ENCODE results near the gene PPP3R1. TPM values are rescaled to one million over a fixed set of nuclear protein-coding genes. Genes with fewer than 3 reads are reported as not detected.
"Not testable (repeated sequence)": the region's sequence is repeated elsewhere in the genome, so short reads cannot be mapped to it uniquely, and the experiment has no call there.

The PPP3R1 gene
- total RNA-seq, 8 experiments from 2014 or later = 26.4 to 55.1 (median 39.6) TPM

- WGBS, 10 experiments = 31 to 100% (median 60%) methylated on average over 1 to 3 of the region's 3 CpGs; no CpG with 5 or more reads in 1 of the 10 experiments
- in situ Hi-C loops (cut with MboI; ENCODE audit: low pct_unique_long_range_greater_than_20kb in 2 of 9, low sequenced_read_pairs in 9 of 9, unreplicated experiment in 9 of 9) = no loop called here
- ATAC-seq (replicated peaks in 6 of 8) = peak in 7 of 8 experiments; percentile 24 to 98 (median 90)
Measured at GRCh38 chr2:68190991-68191731, 61.2 kb downstream of the PPP3R1 start.

GRCh38 chr2:68189991-68190784 is 62.1 kb downstream of the PPP3R1 start:
- H3K27ac ChIP-seq = no peak overlapping the region
- H3K4me1 ChIP-seq (replicated peaks in 1 of 2) = no peaks in the 10 kb centered on the region
- H3K4me3 ChIP-seq = no peak overlapping the region
- WGBS, 10 experiments = 55 to 100% (median 89%) methylated on average over 1 to 11 of the region's 15 CpGs
- ATAC-seq (replicated peaks in 6 of 8) = no peak
- in situ Hi-C loops (cut with MboI; ENCODE audit: low pct_unique_long_range_greater_than_20kb in 2 of 9, low sequenced_read_pairs in 9 of 9, unreplicated experiment in 9 of 9) = no loop called here

More at GRCh38 chr2:68190991-68191731, 61.2 kb downstream of the PPP3R1 start:
- H3K4me3 ChIP-seq = no peak overlapping the region
- no peak overlapping the region for H3K27ac ChIP-seq
- no peaks in the 10 kb centered on the region for H3K4me1 ChIP-seq (replicated peaks in 1 of 2)

- in situ Hi-C loops (cut with MboI; ENCODE audit: low pct_unique_long_range_greater_than_20kb in 2 of 9, low sequenced_read_pairs in 9 of 9, unreplicated experiment in 9 of 9) = no loop called here
- no peak overlapping the region for H3K4me3 ChIP-seq
- ATAC-seq (replicated peaks in 6 of 8) = peak in 1 of 8 experiments; percentile 9
- H3K27ac ChIP-seq = no peak overlapping the region
- no peaks in the 10 kb centered on the region for H3K4me1 ChIP-seq (replicated peaks in 1 of 2)
- 0 to 100% (median 76%) methylated on average over 2 to 5 of the region's 5 CpGs; no CpG with 5 or more reads in 1 of the 10 experiments for WGBS, 10 experiments
Measured at GRCh38 chr2:68188831-68189230, 63.5 kb downstream of the PPP3R1 start.

- H3K27ac ChIP-seq = no peak overlapping the region
- no peaks in the 10 kb centered on the region for H3K4me1 ChIP-seq (replicated peaks in 1 of 2)
- 11 to 100% (median 83%) methylated on average over 1 of the region's 1 CpG for WGBS, 10 experiments
- ATAC-seq (replicated peaks in 6 of 8) = no peak
- in situ Hi-C loops (cut with MboI; ENCODE audit: low pct_unique_long_range_greater_than_20kb in 2 of 9, low sequenced_read_pairs in 9 of 9, unreplicated experiment in 9 of 9) = no loop called here
- H3K4me3 ChIP-seq = no peak overlapping the region
Measured at GRCh38 chr2:68187329-68187728, 65.0 kb downstream of the PPP3R1 start.

- Histone ChIP-seq H3K4me1 (replicated peaks in 1 of 2) (no peaks in the 10 kb centered on the region), H3K27ac (no peak overlapping the region), H3K4me3 (no peak overlapping the region)
- in situ Hi-C loops (cut with MboI; ENCODE audit: low pct_unique_long_range_greater_than_20kb in 2 of 9, low sequenced_read_pairs in 9 of 9, unreplicated experiment in 9 of 9) = no loop called here
- 11 to 100% (median 50%) methylated on average over 1 to 5 of the region's 5 CpGs; no CpG with 5 or more reads in 1 of the 10 experiments for WGBS, 10 experiments
- ATAC-seq (replicated peaks in 6 of 8) = peak in 1 of 8 experiments; percentile 28
Measured at GRCh38 chr2:68185541-68186164, 66.7 kb downstream of the PPP3R1 start.

- Histone ChIP-seq H3K4me1 (replicated peaks in 1 of 2) (no peaks in the 10 kb centered on the region), H3K27ac (no peak overlapping the region), H3K4me3 (no peak overlapping the region)
- ATAC-seq (replicated peaks in 6 of 8) = no peak
- in situ Hi-C loops (cut with MboI; ENCODE audit: low pct_unique_long_range_greater_than_20kb in 2 of 9, low sequenced_read_pairs in 9 of 9, unreplicated experiment in 9 of 9) = no loop called here
- 83 to 100% (median 100%) methylated on average over 1 of the region's 1 CpG; no CpG with 5 or more reads in 2 of the 10 experiments for WGBS, 10 experiments
Measured at GRCh38 chr2:68182902-68183301, 69.4 kb downstream of the PPP3R1 start.

- peak in 3 of 8 experiments; percentile 38 to 68 (median 45) for ATAC-seq (replicated peaks in 6 of 8)
- in situ Hi-C loops (cut with MboI; ENCODE audit: low pct_unique_long_range_greater_than_20kb in 2 of 9, low sequenced_read_pairs in 9 of 9, unreplicated experiment in 9 of 9) = no loop called here
- WGBS, 10 experiments = 39 to 100% (median 79%) methylated on average over 2 to 4 of the region's 4 CpGs
- no peak overlapping the region for H3K4me3 ChIP-seq
- H3K4me1 ChIP-seq (replicated peaks in 1 of 2) = no peaks in the 10 kb centered on the region
- H3K27ac ChIP-seq = no peak overlapping the region
Measured at GRCh38 chr2:68178954-68179627, 73.2 kb downstream of the PPP3R1 start.

GRCh38 chr2:68178432-68178831 is 73.9 kb downstream of the PPP3R1 start:
- in situ Hi-C loops (cut with MboI; ENCODE audit: low pct_unique_long_range_greater_than_20kb in 2 of 9, low sequenced_read_pairs in 9 of 9, unreplicated experiment in 9 of 9) = no loop called here
- Histone ChIP-seq H3K4me1 (replicated peaks in 1 of 2) (no peaks in the 10 kb centered on the region), H3K27ac (no peak overlapping the region), H3K4me3 (no peak overlapping the region)
- WGBS, 10 experiments = 86 to 100% (median 100%) methylated on average over 1 to 3 of the region's 3 CpGs
- no peak for ATAC-seq (replicated peaks in 6 of 8)

- 29 to 100% (median 65%) methylated on average over 1 to 2 of the region's 2 CpGs; no CpG with 5 or more reads in 4 of the 10 experiments for WGBS, 10 experiments
- H3K4me3 ChIP-seq = no peak overlapping the region
- ATAC-seq (replicated peaks in 6 of 8) = peak in 1 of 8 experiments; percentile 38
- no peak overlapping the region for H3K27ac ChIP-seq
- in situ Hi-C loops (cut with MboI; ENCODE audit: low pct_unique_long_range_greater_than_20kb in 2 of 9, low sequenced_read_pairs in 9 of 9, unreplicated experiment in 9 of 9) = no loop called here
- no peaks in the 10 kb centered on the region for H3K4me1 ChIP-seq (replicated peaks in 1 of 2)
Measured at GRCh38 chr2:68177541-68177940, 74.8 kb downstream of the PPP3R1 start.

GRCh38 chr2:68176657-68177056 is 75.7 kb downstream of the PPP3R1 start:
- H3K27ac ChIP-seq = no peak overlapping the region
- no peak overlapping the region for H3K4me3 ChIP-seq
- WGBS, 10 experiments = 60 to 100% (median 87%) methylated on average over 1 to 6 of the region's 7 CpGs
- no peaks in the 10 kb centered on the region for H3K4me1 ChIP-seq (replicated peaks in 1 of 2)
- no peak for ATAC-seq (replicated peaks in 6 of 8)
- in situ Hi-C loops (cut with MboI; ENCODE audit: low pct_unique_long_range_greater_than_20kb in 2 of 9, low sequenced_read_pairs in 9 of 9, unreplicated experiment in 9 of 9) = no loop called here

- ATAC-seq (replicated peaks in 6 of 8); in situ Hi-C loops (cut with MboI; ENCODE audit: low pct_unique_long_range_greater_than_20kb in 2 of 9, low sequenced_read_pairs in 9 of 9, unreplicated experiment in 9 of 9); H3K4me3 ChIP-seq; H3K4me1 ChIP-seq (replicated peaks in 1 of 2); H3K27ac ChIP-seq: not testable (repeated sequence)
- 80 to 100% (median 100%) methylated on average over 1 of the region's 4 CpGs; no CpG with 5 or more reads in 6 of the 10 experiments for WGBS, 10 experiments
Measured at GRCh38 chr2:68175210-68175609, 77.1 kb downstream of the PPP3R1 start.

- Histone ChIP-seq H3K4me3 (no peak overlapping the region), H3K4me1 (replicated peaks in 1 of 2) (no peaks in the 10 kb centered on the region), H3K27ac (no peak overlapping the region)
- no peak for ATAC-seq (replicated peaks in 6 of 8)
- 58 to 100% (median 94%) methylated on average over 1 to 7 of the region's 8 CpGs; no CpG with 5 or more reads in 1 of the 10 experiments for WGBS, 10 experiments
- in situ Hi-C loops (cut with MboI; ENCODE audit: low pct_unique_long_range_greater_than_20kb in 2 of 9, low sequenced_read_pairs in 9 of 9, unreplicated experiment in 9 of 9) = no loop called here
Measured at GRCh38 chr2:68172990-68173700, 79.2 kb downstream of the PPP3R1 start.
